ENCODE measurements around the gene TBX1.

- TF ChIP-seq POLR2A (IDR thresholded peaks at IDR 0.05): no peak
- TF ChIP-seq CTCF (IDR thresholded peaks at IDR 0.05): no peak
Observed at GRCh38 chr22:19789406-19789805, 28.8 kb downstream of the TBX1 start.
